GM13977 (cell line): ENCODE results near the gene ARHGAP15.

Experiments used
- DNase-seq: peaks from one replicate; pipeline ENCODE4 v3.0.0; 2012; ENCODE audit warnings: low spot score
- CTCF ChIP-seq: IDR thresholded peaks from 2 replicates; pipeline ENCODE4 v1.5.1; 2012; ENCODE audit warnings: mild to moderate bottlenecking, control low read depth; ENCODE audit not compliant: insufficient read depth; ENCODE audit errors: extremely low read depth, missing control alignments
- in situ Hi-C: fragments of 300-500 bp; cut with MboI; formaldehyde crosslinking; loops from one replicate; pipeline ENCODE4 v1.12.0; 2022; ENCODE audit warnings: low sequenced_read_pairs, low pct_unique_long_range_greater_than_20kb, mixed read lengths, inconsistent platforms; ENCODE audit not compliant: unreplicated experiment

The ARHGAP15 gene

DNA sequence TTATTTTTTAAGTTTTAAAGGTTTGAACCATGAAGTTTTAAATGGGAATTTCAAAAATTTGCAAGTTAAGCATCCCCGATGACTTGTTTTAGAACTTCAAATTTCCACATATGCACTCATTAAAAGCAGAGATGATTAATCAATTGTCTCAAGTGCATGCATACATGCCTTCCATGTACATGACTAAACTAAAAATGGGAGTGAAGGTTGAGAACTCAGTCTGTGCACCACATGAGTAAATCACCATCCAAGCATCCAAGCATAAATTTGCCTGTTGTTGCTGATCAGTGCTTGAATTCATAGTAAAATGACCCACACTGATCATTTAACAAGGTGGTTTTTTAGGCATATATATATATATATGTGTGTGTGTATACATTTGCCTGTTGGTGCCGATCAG is 249.8 kb downstream of the ARHGAP15 start:
- in situ Hi-C loops: no loop called here
- no peak for DNase-seq
- no peak for TF ChIP-seq CTCF

- no peak for DNase-seq
- TF ChIP-seq CTCF: no peak
- in situ Hi-C loops: no loop called here
Measured at GRCh38 chr2:143379955-143380354, 250.7 kb downstream of the ARHGAP15 start.

- DNase-seq: no peak
- in situ Hi-C loops: no loop called here
- no peak for TF ChIP-seq CTCF
Measured at GRCh38 chr2:143382573-143382972, 253.4 kb downstream of the ARHGAP15 start.

DNA sequence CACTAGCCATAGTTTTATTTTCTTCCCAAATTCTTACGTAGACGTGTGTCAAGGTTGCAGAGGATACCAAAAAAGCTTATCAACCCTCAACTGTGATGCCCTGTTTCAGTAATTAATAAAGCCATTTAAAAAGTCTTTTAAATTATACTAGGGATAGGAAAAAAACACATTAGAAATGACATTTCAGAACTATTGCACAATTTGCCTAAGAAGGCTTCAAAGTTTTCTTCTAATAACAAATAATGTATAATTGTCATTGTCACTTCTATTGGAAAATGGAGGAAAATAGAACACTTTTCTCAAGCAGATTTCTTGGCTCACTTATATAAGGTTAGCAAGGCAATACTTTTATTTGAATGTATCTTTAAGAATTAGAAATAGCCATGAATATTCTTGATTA is 253.8 kb downstream of the ARHGAP15 start:
- no peak for DNase-seq
- TF ChIP-seq CTCF: no peak
- in situ Hi-C loops: no loop called here

- no peak for TF ChIP-seq CTCF
- in situ Hi-C loops: no loop called here
- DNase-seq: no peak
Measured at GRCh38 chr2:143384111-143384510, 254.9 kb downstream of the ARHGAP15 start.

- no peak for DNase-seq
- TF ChIP-seq CTCF: no peak
- in situ Hi-C loops: no loop called here
Measured at GRCh38 chr2:143390171-143390570, 261.0 kb downstream of the ARHGAP15 start.

- TF ChIP-seq CTCF: no peak
- in situ Hi-C loops: no loop called here
Measured at GRCh38 chr2:143392358-143392757, 263.1 kb downstream of the ARHGAP15 start.

More at GRCh38 chr2:143392358-143392757, 263.1 kb downstream of the ARHGAP15 start:
- DNase-seq: no peak
